HG02840 (cell line): ENCODE measurements around the gene KDM4C.
"Not testable (repeated sequence)": the region's sequence is repeated elsewhere in the genome, so short reads cannot be mapped to it uniquely, and the experiment has no call there.

Experiments
- ATAC-seq: cut with Tn5 transposase; IDR thresholded peaks from one replicate; pipeline ENCODE4 v1.9.1; 2021; ENCODE audit warnings: mild to moderate bottlenecking, moderate library complexity, moderate number of reproducible peaks; ENCODE audit not compliant: unreplicated experiment, low FRiP score

KDM4C gene

DNA sequence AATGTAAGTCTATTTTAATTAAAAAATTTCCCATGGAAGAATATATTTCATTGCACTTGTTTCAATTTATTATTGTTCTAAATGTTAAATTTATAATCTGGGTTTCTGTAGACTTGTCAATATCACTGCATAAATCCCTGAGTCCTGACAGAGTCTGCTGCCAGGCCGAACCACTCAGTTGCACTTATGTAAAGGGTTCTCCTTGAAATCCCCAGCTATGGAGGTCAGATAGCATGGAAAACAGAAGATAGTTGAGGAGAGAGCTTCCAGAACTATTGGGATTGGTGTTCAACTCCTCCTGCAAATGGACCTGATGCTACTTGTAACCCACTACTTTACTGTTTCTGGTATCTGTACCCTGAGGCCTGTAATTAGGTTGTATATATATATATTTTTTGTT lies 37.2 kb downstream of the KDM4C start:
- ATAC-seq: no peak

DNA sequence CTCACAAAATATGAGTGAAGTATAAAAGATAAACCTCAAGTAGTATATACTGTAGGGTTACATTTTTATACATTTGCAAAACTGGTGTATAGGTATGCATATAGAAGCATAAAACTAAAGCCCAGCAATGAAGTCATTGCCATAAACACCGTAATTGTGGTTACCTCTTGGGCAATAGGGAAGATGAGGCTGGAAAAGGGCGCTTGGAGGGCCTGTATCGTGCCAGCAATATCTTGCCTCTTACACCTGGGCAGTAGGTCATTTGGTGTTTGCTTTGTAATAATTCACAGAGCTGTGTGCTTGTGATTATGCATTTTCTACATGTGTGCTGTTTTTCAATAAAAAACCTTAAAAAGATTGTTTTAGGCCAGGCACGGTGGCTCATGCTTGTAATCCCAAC lies 45.2 kb downstream of the KDM4C start:
- no peak for ATAC-seq

DNA sequence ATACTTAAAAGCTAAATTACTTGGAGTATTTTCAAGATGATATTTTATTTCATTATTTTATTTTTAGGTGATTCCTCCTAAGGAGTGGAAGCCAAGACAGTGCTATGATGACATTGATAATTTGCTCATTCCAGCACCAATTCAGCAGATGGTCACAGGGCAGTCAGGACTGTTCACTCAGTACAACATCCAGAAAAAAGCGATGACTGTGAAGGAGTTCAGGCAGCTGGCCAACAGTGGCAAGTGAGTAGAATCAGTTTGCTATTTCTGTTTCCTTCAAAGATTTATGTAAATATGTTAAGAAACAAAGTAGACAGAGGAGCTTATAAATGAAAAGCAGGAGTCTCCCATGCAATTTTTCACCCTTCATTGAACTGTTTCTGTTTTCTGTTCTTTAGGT lies 47.8 kb downstream of the KDM4C start:
- ATAC-seq: no peak

DNA sequence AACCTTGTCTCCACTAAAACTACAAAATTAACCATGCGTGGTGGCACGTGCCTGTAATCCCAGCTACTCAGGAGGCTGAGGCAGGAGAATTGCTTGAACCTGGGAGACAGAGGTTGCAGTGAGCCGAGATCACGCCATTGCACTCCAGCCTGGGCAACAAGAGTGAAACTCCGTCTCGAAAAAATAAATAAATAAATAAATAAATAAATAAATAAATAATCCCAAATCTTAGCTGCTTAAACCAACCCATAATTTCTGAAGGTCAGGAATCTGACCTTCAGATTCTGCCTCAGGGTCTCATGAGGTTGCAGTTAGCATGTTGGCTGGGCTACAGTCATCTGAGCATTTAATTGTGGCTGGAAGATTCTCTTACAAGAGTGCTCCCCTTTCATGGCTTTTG lies 48.5 kb downstream of the KDM4C start:
- not testable (repeated sequence) for ATAC-seq

DNA sequence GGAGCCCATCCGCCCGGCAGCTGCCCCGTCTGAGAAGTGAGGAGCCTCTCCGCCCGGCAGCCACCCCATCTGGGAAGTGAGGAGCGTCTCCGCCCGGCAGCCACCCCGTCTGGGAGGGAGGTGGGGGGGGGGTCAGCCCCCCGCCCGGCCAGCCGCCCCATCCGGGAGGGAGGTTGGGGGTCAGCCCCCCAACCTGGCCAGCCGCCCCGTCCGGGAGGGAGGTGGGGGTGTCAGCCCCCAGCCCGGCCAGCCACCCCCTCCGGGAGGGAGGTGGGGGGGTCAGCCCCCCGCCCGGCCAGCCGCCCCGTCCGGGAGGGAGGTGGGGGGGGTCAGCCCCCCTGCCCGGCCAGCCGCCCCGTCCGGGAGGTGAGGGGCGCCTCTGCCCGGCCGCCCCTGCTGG lies 49.9 kb downstream of the KDM4C start:
- ATAC-seq: not testable (repeated sequence)

DNA sequence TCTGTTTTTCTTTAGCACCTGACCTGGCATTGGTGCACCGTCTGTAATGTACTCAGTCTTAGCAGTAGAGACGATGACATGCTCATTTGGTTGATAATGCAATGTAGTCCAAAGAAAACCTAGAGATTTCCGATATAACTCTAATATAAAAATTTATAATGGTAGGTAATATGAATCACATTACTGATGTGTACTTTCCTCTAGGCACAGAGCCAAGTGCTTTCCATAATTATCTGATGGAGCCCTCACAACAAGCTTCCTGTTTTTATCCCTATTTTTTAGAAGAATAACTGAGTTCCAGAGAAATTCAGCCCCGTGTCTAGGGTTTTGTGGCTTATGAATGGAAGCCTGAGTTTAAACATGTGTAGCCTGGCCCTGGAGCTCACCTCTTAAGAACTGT lies 53.7 kb downstream of the KDM4C start:
- no peak for ATAC-seq

DNA sequence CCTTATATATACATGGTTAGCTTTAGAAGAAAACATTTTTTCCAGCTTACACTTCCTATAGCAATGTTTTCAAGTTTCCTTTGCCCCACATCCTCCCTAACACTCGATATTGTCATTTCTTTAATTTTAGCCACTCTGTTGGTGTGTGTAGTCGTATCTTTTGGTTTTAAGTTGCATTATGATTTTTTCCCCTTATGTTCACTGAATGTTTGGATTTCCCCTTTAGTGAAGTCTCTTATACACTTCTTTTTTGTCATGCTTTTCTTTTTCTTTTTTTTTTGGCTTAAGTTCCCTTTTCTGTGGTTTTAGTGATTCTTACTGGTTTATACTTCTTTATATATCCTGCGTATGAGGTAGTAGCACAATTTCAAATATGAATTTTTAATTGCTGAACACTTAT lies 58.8 kb downstream of the KDM4C start:
- ATAC-seq: no peak

DNA sequence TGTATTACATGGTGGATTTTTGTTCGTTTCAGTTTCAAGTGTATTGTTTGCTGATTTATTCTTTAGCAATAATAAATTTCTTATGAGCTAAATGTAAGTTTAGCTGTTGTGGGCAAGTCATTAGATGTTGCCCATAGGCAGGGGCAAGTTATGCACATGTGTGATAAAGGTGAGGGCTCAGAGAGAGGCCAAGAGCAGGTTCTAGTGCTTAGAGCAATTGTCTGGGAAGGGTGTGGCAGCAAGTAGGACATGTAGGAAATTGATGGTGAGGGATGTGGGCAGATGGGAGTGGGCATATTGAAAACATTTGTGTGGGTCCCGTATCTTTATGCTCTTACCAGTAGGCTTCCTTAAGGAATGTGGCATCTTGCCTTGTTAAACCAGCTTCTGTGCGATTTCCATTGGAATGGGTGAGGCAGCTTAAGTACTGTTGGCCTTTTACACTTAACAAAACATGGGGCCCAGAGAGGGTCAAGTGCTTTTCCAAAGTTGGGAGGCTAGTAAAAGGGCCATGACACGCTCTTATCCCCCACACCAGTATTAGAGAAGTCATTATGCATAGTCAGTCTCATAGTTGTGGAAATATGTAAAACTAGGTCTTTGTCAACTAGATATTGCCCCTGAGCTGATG lies 60.6 kb downstream of the KDM4C start:
- ATAC-seq: no peak

DNA sequence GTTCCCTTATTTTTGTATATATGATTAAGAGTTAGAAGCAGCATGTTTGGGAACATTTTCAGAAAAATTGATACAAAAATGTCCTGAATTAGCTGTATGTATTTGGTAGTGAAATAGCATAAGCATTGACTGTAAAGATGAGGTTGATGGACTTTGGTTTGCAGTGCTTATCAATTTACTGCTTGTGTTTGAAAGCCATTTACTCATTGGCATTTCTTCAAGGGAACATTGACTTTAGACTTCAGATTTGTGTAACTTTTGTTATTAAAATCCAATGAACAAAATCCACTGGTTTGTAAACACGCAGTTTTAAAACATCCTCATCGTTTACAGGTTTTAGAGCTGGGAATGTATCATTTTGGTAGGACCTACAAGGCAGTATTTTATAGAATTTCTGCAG lies 61.3 kb downstream of the KDM4C start:
- no peak for ATAC-seq

DNA sequence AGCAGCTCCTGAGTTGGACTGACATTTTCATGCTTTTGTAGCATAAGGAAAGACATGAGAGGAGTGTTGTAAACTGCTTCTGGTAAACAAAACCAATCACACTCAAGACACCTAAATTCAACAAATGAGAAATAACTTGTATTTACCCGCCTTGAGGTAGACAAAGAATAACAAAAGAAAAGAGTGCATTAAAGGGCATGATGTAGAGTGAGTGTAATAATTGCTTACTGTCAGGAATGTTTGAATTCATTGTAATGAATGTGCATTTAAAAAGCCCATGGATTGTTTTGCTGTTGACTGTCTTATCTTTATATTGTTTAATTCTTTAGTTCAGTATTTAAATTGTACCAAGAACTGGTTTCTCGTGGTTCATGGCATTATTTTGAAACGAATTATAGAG lies 61.8 kb downstream of the KDM4C start:
- ATAC-seq: no peak

DNA sequence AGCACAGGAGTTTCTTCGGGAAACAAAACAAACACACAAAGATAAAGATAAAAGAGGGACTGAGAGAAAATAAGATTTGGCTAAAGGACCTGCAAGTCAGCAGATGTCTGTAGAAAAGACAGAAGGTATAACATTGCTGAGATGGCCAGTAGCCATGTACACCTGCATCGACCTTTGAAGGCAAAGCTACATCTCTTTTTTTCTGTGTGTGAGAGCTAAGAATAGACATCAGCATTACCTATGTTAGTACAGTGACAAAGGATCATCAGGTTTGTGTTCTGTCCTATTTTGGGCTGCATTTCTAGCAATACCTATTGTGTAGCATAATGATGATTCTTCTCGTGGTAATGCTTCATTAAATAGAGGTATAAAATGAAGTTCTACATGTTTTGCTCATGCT lies 64.9 kb downstream of the KDM4C start:
- ATAC-seq: no peak

DNA sequence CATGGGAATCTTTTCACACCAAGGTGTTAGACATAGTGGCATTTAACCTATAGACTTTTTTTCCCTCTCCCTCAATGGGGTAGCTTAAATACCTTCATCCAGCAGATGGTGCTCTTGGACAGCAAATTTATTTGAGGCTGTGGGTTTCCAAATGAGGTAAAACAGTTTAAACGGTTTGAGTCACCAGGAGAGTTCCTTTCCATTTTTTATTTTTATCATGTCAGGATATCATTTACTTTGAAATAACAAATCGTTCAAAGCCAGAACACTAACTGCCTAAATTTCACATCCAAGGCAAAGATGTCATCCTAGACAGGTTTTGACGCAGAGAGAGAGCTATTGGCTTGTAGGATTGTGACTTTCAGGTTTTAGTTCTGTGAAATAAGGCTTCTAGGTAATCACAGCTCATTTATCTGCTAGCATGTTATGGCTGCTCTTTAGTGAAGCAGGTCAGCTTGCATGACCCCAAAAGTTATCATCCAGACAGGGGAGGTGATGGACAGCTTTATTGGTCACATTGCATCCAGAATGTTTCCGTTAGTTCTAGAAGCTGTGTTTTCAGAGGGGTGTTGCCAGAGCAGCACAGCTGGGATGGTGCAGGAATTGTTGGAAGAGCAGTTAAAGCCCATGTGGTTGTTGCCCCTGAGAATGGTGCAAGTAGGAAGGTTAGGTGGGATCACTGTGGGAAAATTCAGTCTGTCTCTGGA lies 69.8 kb downstream of the KDM4C start:
- no peak for ATAC-seq

DNA sequence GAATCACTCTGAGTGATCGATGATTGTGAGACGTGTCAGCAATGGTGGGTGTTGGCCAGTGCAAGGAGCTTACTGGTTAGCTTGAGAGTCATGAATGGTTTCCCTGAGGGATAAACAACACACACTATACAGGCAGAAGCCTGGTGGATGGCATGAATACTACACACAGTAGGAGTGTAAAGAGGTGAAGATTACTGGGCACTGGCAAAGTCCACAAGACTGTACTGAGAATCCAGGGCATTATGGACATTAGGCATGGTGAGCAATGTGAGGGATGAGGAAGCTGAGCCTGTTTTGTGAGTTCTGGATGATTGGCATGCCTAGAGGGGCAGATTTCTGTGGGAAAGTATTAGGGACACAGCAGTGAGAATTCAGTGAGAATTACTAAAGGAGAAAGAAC lies 71.3 kb downstream of the KDM4C start:
- no peak for ATAC-seq

DNA sequence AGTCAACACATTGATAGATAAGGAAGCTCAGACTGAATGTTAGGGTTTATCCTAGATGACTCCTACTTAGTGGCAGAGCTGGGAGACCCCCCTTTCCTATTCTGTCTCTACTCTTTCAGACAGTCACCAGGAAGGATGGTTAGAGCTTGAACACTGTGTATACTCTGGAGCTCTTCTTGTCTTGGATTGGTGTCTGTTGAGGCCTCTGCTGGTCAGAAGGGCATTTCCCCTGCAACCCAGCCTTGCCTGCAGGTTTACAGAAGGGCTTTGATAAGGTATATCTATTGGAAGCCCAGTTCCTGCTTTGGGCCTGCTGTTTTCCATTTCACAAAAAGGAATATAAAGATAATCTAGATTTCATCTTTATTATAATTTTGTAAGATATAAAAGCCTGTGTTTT lies 71.8 kb downstream of the KDM4C start:
- ATAC-seq: no peak

DNA sequence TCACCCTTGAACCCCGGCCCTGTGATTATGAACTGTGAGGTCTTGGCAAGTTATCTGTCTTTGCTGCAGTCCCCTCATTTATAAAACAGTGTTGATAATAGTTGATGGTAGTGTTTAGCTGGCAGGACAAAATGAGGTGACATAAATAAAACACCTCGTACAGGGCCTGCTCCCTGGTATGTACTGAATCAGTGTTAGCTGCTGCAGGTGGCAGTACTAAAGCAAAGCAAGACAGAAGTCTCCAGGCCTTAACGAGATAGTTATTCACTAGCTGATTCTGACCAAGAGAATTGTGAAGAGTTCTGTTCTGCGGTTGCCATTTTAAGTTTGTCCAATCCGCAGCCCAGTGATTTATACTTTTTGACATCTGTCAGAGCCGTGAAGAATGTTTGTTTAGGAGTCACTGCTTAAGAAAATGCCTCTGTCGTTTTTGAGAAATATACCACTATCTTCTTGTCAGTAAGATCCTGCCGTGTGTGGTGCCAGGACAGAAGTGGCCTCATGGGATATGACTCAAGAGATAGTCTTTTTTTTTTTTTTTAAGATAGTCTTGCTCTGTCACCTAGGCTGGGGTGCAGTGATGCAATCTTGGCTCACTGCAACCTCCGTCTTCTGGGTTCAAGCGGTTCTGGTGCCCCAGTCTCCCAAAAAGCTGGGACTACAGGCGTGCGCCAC lies 75.9 kb downstream of the KDM4C start:
- no peak for ATAC-seq

DNA sequence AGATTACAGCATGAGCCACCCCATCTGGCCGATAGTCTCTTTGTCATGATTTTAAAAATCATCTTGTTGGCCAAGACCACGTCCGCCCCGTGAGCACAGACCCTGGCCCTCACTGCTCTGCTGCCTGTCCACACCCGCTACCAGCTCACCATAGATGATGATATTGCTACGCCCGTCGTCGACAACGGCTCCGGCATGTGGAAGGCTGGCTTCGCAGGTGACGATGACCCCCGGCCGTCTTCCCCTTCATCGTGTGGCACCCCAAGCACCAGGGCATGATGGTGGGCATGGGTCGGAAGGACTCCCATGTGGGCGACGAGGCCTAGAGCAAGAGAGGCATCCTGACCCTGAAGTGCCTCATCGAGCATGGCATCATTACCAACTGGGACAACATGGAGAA lies 76.5 kb downstream of the KDM4C start:
- ATAC-seq: no peak

DNA sequence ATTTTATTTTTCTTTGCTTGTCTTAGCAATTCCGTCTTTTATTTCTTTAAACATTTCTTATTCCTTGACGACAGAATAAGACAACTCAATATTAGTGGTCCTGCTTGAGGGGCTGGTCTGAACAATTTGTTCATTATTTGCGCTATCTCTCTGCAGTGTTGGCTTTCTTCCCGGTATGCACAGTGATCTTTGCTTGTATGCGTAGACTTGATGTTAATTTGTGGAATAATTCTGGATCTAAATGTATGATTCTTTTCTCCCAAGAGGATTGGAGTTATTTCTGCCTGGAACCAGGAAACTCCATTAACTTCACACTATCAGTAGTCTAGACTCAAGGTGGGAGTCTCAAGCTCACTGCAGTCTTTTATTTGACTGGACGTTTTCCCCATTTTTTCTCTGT lies 80.4 kb downstream of the KDM4C start:
- ATAC-seq: no peak

DNA sequence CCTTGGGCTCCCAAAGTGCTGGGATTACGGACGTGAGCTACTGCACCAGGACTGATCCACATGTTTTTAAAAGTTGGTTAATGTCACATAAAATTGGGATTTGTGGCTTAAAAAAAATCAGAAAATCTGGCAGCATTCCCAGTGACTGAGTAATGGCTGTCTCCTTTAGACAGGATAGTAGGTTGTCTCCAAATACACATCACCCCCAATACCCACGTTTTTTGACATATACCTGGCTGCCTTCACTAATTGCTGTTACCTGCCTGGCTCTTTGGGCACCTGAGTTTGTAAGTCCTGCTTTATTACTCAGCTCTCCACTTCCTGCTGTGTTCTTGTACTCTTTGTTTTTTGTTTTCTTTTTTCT lies 84.8 kb downstream of the KDM4C start:
- ATAC-seq: no peak

DNA sequence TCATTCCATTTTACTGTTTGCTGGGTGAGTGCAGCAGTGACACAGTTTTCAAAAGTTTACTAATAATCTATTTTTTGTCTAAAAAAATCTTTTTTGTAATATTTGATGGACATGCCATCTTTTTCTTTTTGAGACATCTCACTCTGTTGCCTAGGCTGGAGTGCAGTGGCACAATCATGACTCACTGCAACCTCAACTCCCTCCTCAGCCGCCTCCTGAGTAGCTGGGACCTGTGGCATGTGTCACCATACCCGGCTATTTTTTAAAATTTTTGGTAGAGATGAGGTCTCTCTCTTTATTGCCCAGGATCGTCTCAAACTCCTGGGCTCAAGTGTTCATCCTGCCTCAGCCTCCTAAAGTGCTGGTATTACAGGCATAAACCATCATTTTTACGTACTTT lies 86.0 kb downstream of the KDM4C start:
- ATAC-seq: no peak

DNA sequence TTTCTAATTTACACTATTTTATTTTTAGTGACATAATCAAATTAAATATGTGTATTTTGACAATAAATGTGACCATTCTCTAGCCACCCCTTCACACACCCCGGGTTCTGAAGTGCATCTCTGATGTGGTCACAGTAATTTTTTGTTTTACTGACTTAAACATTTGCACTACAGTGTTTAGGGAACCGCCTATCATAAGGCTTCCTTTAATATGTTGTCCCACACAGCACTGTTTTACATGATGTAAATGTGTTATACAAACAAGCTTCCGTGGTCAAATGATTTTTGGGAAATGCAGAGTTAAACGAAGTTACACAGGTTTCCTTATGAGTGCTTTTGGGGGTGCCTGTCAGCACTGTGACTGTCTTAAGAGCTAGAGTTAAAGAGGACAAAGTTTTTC lies 86.5 kb downstream of the KDM4C start:
- ATAC-seq: no peak

DNA sequence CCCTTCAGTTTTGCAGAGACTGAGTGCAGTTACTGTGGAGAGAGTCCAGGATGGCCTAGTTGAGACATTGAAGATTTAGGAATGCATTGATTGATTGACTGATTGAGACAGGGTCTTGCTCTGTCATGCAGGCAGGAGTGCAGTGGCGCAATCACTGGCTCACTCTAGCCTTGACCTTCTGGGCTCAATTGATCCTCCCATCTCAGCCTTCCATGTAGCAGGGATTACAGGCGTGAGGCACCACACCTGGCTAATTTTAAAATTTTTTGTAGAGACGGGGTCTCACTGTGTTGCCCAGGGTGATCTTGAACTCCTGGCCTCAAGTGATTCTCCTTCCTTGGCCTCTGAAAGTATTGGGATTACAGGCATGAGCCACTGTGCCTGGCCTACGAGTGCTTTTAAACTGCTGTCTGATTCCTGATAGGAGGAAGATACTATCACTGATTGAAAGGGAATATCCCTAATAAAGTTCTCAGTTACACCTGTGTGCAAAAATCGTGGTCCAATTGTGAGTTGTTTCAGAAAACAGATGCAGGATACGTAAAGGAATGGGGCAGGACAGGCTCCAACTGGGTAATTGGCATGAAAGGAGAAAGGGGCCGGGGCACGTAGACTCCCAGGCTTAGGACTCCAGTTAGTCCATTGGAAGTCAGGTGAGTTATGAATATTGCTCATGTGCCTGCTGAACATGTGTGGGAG lies 87.5 kb downstream of the KDM4C start:
- no peak for ATAC-seq
